Epithelial cell of esophagus (primary cell): ENCODE measurements around the gene POLR2I.

ENCODE experiments used
- DNase-seq: peaks from one replicate; pipeline ENCODE4 v3.0.0; 2010; ENCODE audit warnings: low read depth
- H3K4me3 ChIP-seq: 2 replicates; pipeline ENCODE4 v1.5.1; 2011; ENCODE audit warnings: mild to moderate bottlenecking, low read length, control low read depth
- CTCF ChIP-seq: IDR thresholded peaks from 2 replicates; pipeline ENCODE4 v1.5.1; 2011; ENCODE audit warnings: low read depth, mild to moderate bottlenecking, low read length, control low read depth, inconsistent platforms; ENCODE audit not compliant: insufficient read depth; ENCODE audit errors: missing control alignments

Gene POLR2I

GRCh38 chr19:36100476-36100875 lies 14.2 kb downstream of the POLR2I start:
- no peak for TF ChIP-seq CTCF
- H3K4me3 ChIP-seq, result no peak overlapping the region
- no peak for DNase-seq

GRCh38 chr19:36099166-36099785 lies 15.4 kb downstream of the POLR2I start:
- no peak for DNase-seq
- TF ChIP-seq CTCF, result no peak

GRCh38 chr19:36097036-36097435 lies 17.6 kb downstream of the POLR2I start:
- TF ChIP-seq CTCF, result no peak
- no peak for DNase-seq
- no peak overlapping the region for H3K4me3 ChIP-seq

More at GRCh38 chr19:36099166-36099785, 15.4 kb downstream of the POLR2I start:
- H3K4me3 ChIP-seq, result no peak overlapping the region

- DNase-seq, result no peak
- no peak overlapping the region for H3K4me3 ChIP-seq
- TF ChIP-seq CTCF, result no peak
Measured at GRCh38 chr19:36093687-36094086, 21.0 kb downstream of the POLR2I start.

- no peak overlapping the region for H3K4me3 ChIP-seq
- TF ChIP-seq CTCF, result no peak
- DNase-seq, result no peak
Measured at GRCh38 chr19:36093146-36093662, 21.5 kb downstream of the POLR2I start.

- DNase-seq, result no peak
- H3K4me3 ChIP-seq, result no peak overlapping the region
- no peak for TF ChIP-seq CTCF
Measured at GRCh38 chr19:36092566-36092965, 22.1 kb downstream of the POLR2I start.
